Gastrocnemius medialis (tissue), 4 donors: ENCODE data around the gene CRIP3. TPM values are rescaled to one million over a fixed set of nuclear protein-coding genes. Genes with fewer than 3 reads are reported as not detected.

Experiments
- ATAC-seq, 2 donors: fragments of 150-250 bp; one replicate each; pipeline ENCODE4 v1.9.1; 2016
- DNase-seq, 2 donors: peaks; one replicate each; pipeline ENCODE4 v3.0.0-alpha.2; 2019
- H3K27ac ChIP-seq, 4 donors: fragments of 200-600 bp; sonication (generic); 1 replicate in 1 of 4; 2 replicates in 3 of 4; pipeline ENCODE4 v1.5.1; 2016 to 2018; ENCODE audit warnings: mild to moderate bottlenecking in 2 of 4, moderate library complexity in 1 of 4
- H3K27me3 ChIP-seq, 3 donors: fragments of 200-600 bp; sonication (generic) in 2 of 3; 1 replicate in 1 of 3; 2 replicates in 2 of 3; pipeline versions ENCODE4 v1.5.1 to v1.6.0; 2016 to 2019; ENCODE audit warnings: mild to moderate bottlenecking in 1 of 3, moderate library complexity in 1 of 3
- H3K36me3 ChIP-seq, 2 donors: fragments of 200-600 bp; sonication (generic) in 1 of 2; one replicate each; pipeline ENCODE4 v1.5.1; 2017 to 2018
- H3K4me1 ChIP-seq, 2 donors: fragments of 200-600 bp; sonication (generic) in 1 of 2; one replicate each; pipeline ENCODE4 v1.5.1; 2016 to 2017; ENCODE audit warnings: mild to moderate bottlenecking in 2 of 2
- H3K4me3 ChIP-seq, 4 donors: fragments of 200-600 bp; sonication (generic) in 3 of 4; 1 replicate in 1 of 4; 2 replicates in 3 of 4; pipeline ENCODE4 v1.5.1; 2016 to 2019; ENCODE audit warnings: mild to moderate bottlenecking in 2 of 4
- H3K9me3 ChIP-seq, 3 donors: fragments of 200-600 bp; sonication (generic) in 2 of 3; 1 replicate in 1 of 3; 2 replicates in 2 of 3; pipeline ENCODE4 v1.5.1; 2016 to 2019
- POLR2A ChIP-seq, 2 donors: fragments of 450-650 bp; IDR thresholded peaks; one replicate each; pipeline ENCODE4 v1.6.1; 2017; ENCODE audit warnings: antibody characterized with exemption in 2 of 2, mild to moderate bottlenecking in 2 of 2, moderate library complexity in 2 of 2
- in situ Hi-C, 4 donors: fragments of 200-750 bp; cut with MboI; loops; one replicate each; pipeline versions ENCODE4 v1.15.0 to v1.8.0; 2017; ENCODE audit warnings: low sequenced_read_pairs in 4 of 4
- intact Hi-C: fragments of 100-400 bp; cut with DNase I; formaldehyde crosslinking; loops from one replicate; pipeline ENCODE4 v1.15.1; 2023; ENCODE audit warnings: low total_unique reads
- total RNA-seq, 4 donors: library from RNA; depleted of rRNA; stranded (reverse); fragments of >200 nt; gene quantifications; one replicate each; pipeline versions ENCODE4 v1.1.0 to v1.2.3, GENCODE V29; 2016
- TF ChIP-seq, protein P1 (sequence below), 5 experiments: fragments of 450-650 bp in 3 of 5; fragments of 200-600 bp in 2 of 5; sonication (generic) in 2 of 5; IDR thresholded peaks in 4 of 5; conservative IDR thresholded peaks in 1 of 5; 1 replicate in 4 of 5; 2 replicates in 1 of 5; pipeline ENCODE4 v1.5.1; 2016 to 2019; ENCODE audit warnings: antibody characterized with exemption in 5 of 5, mild to moderate bottlenecking in 3 of 5, moderate library complexity in 3 of 5

CRIP3 gene
- total RNA-seq, 4 donors from 2014 or later: 0.68 TPM; not detected in 3

- Histone ChIP-seq H3K27ac (no peak overlapping the region), H3K27me3 (peaks cover 8 to 22% (median 13%) of the 10 kb centered on the region in 3 donors), H3K4me3 (no peak overlapping the region), H3K9me3 (no peaks in the 10 kb centered on the region), H3K36me3 (no peaks in the 10 kb centered on the region), H3K4me1 (peaks cover 4 to 8% of the 10 kb centered on the region in 2 donors)
- ATAC-seq (no peak), DNase-seq (no peak)
- intact Hi-C loops: no loop called here
- TF ChIP-seq, protein P1, sequence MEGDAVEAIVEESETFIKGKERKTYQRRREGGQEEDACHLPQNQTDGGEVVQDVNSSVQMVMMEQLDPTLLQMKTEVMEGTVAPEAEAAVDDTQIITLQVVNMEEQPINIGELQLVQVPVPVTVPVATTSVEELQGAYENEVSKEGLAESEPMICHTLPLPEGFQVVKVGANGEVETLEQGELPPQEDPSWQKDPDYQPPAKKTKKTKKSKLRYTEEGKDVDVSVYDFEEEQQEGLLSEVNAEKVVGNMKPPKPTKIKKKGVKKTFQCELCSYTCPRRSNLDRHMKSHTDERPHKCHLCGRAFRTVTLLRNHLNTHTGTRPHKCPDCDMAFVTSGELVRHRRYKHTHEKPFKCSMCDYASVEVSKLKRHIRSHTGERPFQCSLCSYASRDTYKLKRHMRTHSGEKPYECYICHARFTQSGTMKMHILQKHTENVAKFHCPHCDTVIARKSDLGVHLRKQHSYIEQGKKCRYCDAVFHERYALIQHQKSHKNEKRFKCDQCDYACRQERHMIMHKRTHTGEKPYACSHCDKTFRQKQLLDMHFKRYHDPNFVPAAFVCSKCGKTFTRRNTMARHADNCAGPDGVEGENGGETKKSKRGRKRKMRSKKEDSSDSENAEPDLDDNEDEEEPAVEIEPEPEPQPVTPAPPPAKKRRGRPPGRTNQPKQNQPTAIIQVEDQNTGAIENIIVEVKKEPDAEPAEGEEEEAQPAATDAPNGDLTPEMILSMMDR (IDR thresholded peaks at IDR 0.05 in 4 of 5, conservative IDR thresholded peaks at IDR 0.05 in 1 of 5): no peak
- no peak for TF ChIP-seq POLR2A (IDR thresholded peaks at IDR 0.05)
- in situ Hi-C loops: no loop called here
Measured at GRCh38 chr6:43310624-43311023, 2.0 kb upstream of the CRIP3 start.

DNA sequence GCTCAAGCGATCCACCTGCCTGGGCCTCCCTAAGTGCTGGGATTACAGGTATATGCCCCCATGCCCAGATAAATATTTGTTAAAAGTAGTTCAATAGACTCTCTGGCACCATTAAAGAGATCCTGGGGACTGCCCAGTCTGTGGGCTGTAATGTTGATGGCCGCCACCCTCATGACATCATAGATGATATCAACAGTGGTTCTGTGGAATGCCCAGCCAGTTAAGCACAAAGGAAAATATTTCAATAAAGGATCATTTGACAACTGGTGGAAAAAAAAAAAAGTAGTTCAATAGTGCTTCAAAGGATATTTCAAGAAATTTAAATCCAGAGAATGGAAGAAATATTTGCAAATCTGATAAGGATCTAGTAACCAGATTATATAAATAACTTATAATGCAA, 1.5 kb upstream of the CRIP3 start:
- no peak for ATAC-seq
- intact Hi-C loops: no loop called here
- Histone ChIP-seq H3K4me1 (peaks cover 4 to 8% of the 10 kb centered on the region in 2 donors), H3K9me3 (no peaks in the 10 kb centered on the region), H3K4me3 (no peak overlapping the region), H3K27ac (no peak overlapping the region), H3K36me3 (no peaks in the 10 kb centered on the region), H3K27me3 (peaks cover 8 to 22% (median 13%) of the 10 kb centered on the region in 3 donors)
- TF ChIP-seq, protein P1 (IDR thresholded peaks at IDR 0.05 in 4 of 5, conservative IDR thresholded peaks at IDR 0.05 in 1 of 5): no peak
- no peak for TF ChIP-seq POLR2A (IDR thresholded peaks at IDR 0.05)
- in situ Hi-C loops: no loop called here
- DNase-seq: no peak

DNA sequence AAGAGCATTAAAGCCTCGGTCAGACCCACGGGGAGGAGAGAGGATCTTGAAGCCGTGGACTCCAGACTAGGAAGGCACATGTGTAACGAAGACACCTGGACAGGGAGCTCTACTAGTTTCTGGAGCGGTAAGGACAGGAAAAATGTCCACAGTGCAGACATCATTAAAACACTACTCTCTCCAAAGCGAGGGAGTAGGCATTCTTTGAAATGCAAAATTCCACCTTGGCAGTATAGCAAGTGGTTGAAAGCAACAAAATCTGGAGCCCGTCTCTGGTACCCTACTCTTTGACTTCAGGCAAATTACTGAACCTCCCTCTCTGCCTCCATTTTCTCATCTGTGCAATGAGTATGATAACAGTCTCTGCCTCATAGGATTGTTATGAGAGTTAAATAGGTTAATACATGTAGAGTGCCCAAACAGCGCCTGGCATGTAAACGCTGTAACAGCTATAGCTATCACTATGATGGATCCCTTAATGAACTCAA, 408 bp upstream of the CRIP3 start:
- DNase-seq (no peak), ATAC-seq (no peak)
- intact Hi-C loops: no loop called here
- TF ChIP-seq, protein P1 (IDR thresholded peaks at IDR 0.05 in 4 of 5, conservative IDR thresholded peaks at IDR 0.05 in 1 of 5): no peak
- no peak for TF ChIP-seq POLR2A (IDR thresholded peaks at IDR 0.05)
- H3K4me1 ChIP-seq: peaks cover 4 to 8% of the 10 kb centered on the region in 2 donors
- H3K4me3 ChIP-seq: peak overlapping the region; percentile 14 to 54 (median 40)
- H3K27ac ChIP-seq: no peak overlapping the region
- in situ Hi-C loops: no loop called here
- no peaks in the 10 kb centered on the region for H3K36me3 ChIP-seq
- peaks cover 8 to 22% (median 13%) of the 10 kb centered on the region in 3 donors for H3K27me3 ChIP-seq
- H3K9me3 ChIP-seq: no peaks in the 10 kb centered on the region

GRCh38 chr6:43307451-43308100, 1.1 kb downstream of the CRIP3 start:
- TF ChIP-seq, protein P1 (IDR thresholded peaks at IDR 0.05 in 4 of 5, conservative IDR thresholded peaks at IDR 0.05 in 1 of 5): no peak
- TF ChIP-seq POLR2A (IDR thresholded peaks at IDR 0.05): no peak
- Histone ChIP-seq H3K36me3 (no peaks in the 10 kb centered on the region), H3K4me1 (peaks cover 4 to 8% of the 10 kb centered on the region in 2 donors), H3K27me3 (peaks cover 8 to 22% (median 13%) of the 10 kb centered on the region in 3 donors), H3K9me3 (no peaks in the 10 kb centered on the region), H3K4me3 (no peak overlapping the region), H3K27ac (no peak overlapping the region)
- DNase-seq (no peak), ATAC-seq (no peak)
- intact Hi-C loops (no loop called here), in situ Hi-C loops (no loop called here)
